Gastroesophageal sphincter (tissue), 3 donors: ENCODE measurements around the gene HSPA12A.

Source experiments
- POLR2AphosphoS5 ChIP-seq: sonication (generic); formaldehyde crosslinking; IDR thresholded peaks from one replicate; pipeline ENCODE4 v1.6.1; 2017; ENCODE audit warnings: antibody characterized with exemption
- TF ChIP-seq, protein P1 (sequence below), 4 experiments: fragments of 200-600 bp in 2 of 4; fragments of 450-650 bp in 2 of 4; sonication (generic) in 1 of 4; IDR thresholded peaks; one replicate each; pipeline ENCODE4 v1.5.1; 2017 to 2019; ENCODE audit warnings: antibody characterized with exemption in 4 of 4, mild to moderate bottlenecking in 2 of 4, moderate library complexity in 2 of 4

DNA sequence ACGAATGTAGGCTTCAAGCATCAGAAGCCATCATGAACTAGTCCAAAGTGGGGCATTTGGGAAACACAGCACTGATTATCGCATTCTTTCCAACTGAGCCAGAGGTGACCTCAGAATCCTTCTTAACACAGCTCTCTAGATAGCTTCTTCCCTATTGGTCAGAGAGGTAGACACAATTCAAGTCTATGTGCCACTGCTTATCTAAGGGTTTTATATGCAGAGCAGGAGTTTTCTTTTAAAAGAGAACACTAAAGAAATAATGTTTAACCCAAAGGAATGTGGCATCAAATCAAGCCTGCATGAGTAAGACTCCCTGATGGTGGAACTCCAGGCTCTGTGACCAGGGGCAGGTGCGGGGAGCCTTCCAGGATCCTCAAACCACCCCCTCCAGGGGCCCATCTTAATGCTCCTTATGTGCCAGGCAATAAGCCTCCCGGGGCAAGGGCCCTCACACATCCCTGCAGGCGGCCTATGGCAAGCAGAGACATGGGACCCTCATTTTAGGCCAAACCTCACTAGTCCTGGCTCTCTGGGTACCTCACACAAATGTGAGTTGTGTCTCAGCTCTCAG, 13.8 kb downstream of the HSPA12A start:
- no peak for TF ChIP-seq POLR2AphosphoS5
- TF ChIP-seq, protein P1, sequence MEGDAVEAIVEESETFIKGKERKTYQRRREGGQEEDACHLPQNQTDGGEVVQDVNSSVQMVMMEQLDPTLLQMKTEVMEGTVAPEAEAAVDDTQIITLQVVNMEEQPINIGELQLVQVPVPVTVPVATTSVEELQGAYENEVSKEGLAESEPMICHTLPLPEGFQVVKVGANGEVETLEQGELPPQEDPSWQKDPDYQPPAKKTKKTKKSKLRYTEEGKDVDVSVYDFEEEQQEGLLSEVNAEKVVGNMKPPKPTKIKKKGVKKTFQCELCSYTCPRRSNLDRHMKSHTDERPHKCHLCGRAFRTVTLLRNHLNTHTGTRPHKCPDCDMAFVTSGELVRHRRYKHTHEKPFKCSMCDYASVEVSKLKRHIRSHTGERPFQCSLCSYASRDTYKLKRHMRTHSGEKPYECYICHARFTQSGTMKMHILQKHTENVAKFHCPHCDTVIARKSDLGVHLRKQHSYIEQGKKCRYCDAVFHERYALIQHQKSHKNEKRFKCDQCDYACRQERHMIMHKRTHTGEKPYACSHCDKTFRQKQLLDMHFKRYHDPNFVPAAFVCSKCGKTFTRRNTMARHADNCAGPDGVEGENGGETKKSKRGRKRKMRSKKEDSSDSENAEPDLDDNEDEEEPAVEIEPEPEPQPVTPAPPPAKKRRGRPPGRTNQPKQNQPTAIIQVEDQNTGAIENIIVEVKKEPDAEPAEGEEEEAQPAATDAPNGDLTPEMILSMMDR (IDR thresholded peaks at IDR 0.05): no peak
